ENCODE results near the gene CHPF. TPM values are rescaled to one million over a fixed set of nuclear protein-coding genes. Genes with fewer than 3 reads are reported as not detected.

CHPF gene
- total RNA-seq, 1 experiment from 2014 or later, result 13.8 TPM

DNA sequence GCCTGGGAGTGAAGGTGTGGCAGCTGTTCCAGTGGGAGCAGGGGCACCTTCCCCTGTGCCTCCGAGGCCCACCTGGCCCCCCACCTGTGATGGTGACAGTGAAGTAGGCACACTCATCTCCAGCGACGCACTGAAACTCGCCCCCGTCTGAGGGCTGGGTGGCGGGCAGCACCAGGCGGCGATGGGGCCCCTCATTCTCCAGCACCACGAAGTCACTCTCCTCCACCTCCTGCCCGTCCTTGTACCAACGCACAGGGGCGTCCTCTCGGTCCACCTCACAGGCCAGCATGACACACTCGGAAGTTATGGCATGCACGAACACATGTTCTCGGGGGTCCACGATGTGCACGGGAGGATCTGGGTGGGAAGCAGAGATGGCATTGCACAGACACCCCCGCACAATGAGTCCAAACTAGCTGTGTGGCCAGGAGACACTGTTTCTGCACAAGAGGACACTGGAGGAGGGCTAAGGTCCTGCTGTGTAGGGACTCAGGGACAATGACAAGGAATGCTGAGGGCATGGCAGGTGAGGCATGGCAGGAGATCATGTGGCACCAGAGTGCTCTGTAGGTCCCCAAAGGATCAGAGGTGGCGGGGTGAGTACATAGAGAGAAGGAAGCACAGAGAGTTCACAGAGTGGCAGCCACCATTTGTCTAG lies 19.8 kb upstream of the CHPF start:
- Histone ChIP-seq H3K36me3 (ENCODE audit: insufficient read depth, low read length, poor library complexity, severe bottlenecking) (no peaks in the 10 kb centered on the region), H3K4me1 (ENCODE audit: insufficient read depth, low read length, poor library complexity, severe bottlenecking) (no peaks in the 10 kb centered on the region), H3K27ac (ENCODE audit: low read depth, low read length, poor library complexity, severe bottlenecking) (no peak overlapping the region), H3K27me3 (replicated peaks; ENCODE audit: insufficient read depth, low read depth, low read length, poor library complexity) (no peaks in the 10 kb centered on the region), H3K9me3 (ENCODE audit: low read depth, low read length, poor library complexity, severe bottlenecking) (no peaks in the 10 kb centered on the region), H3K4me3 (ENCODE audit: low read depth, low read length, poor library complexity, severe bottlenecking) (no peak overlapping the region)
- DNase-seq (ENCODE audit: low spot score), result no peak
- TF ChIP-seq, protein P1, sequence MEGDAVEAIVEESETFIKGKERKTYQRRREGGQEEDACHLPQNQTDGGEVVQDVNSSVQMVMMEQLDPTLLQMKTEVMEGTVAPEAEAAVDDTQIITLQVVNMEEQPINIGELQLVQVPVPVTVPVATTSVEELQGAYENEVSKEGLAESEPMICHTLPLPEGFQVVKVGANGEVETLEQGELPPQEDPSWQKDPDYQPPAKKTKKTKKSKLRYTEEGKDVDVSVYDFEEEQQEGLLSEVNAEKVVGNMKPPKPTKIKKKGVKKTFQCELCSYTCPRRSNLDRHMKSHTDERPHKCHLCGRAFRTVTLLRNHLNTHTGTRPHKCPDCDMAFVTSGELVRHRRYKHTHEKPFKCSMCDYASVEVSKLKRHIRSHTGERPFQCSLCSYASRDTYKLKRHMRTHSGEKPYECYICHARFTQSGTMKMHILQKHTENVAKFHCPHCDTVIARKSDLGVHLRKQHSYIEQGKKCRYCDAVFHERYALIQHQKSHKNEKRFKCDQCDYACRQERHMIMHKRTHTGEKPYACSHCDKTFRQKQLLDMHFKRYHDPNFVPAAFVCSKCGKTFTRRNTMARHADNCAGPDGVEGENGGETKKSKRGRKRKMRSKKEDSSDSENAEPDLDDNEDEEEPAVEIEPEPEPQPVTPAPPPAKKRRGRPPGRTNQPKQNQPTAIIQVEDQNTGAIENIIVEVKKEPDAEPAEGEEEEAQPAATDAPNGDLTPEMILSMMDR (conservative IDR thresholded peaks at IDR 0.05; ENCODE audit: low read depth, low read length), result no peak
- ChIA-PET CTCF (interaction anchor here (0.6 kb wide), 2 partner anchors 8 to 28 kb away, joined by 5 to 9 read pairs; partner anchors contain the start of gene OBSL1), POLR2A (ENCODE audit: low non-redundant PET) (no interaction called here)
- intact Hi-C loops (cut with micrococcal nuclease; ENCODE audit: unreplicated experiment), result no loop called here
- BruUV-seq (replicated peaks), result no TSS peak

DNA sequence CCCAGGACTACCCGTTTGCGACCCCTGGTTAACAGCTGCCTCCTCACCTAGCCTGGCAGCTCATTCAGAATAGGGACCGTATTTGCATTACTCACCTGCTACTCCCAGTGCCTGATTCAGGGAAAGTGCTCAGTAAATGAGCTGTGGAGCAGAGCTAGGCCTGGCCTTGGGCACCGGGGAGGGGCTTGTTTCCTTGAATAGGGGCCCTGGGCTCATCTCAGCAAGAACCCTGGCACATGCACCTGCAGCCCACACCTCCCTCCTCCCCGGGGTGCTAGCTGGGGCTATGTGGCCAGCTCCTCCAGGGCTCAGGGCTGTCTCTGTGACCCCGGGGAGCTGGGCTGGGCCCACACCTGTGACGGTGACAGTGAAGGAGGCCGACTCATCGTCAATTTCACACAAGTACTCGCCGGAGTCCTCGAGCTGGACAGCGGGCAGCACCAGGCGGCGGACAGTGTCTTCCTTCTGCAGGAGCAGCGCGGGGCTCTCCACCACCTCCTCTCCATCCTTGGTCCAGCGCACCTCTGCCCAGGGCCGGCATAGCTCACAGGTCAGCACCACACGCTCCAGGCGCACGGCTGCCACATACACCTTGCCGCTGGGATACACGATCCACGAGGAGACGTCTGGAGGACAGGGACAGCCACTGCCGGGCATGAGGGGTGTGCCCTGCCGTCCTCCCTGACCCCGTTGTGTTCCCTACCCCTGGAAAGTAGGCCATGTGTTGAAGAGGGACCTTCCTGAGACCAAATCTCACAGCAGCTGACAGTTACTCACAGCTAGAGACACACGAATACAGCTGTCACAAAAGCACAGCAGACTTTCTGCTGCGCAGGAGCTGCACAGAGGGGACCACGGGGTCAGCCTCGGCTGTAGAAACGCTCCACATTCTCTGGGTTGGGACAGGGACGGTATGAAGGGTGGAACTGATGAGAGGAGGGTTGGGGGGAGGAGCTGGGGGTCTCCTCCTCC lies 18.7 kb upstream of the CHPF start:
- Histone ChIP-seq H3K27ac (ENCODE audit: low read depth, low read length, poor library complexity, severe bottlenecking) (no peak overlapping the region), H3K27me3 (replicated peaks; ENCODE audit: insufficient read depth, low read depth, low read length, poor library complexity) (no peaks in the 10 kb centered on the region), H3K4me3 (ENCODE audit: low read depth, low read length, poor library complexity, severe bottlenecking) (no peak overlapping the region), H3K4me1 (ENCODE audit: insufficient read depth, low read length, poor library complexity, severe bottlenecking) (no peaks in the 10 kb centered on the region), H3K9me3 (ENCODE audit: low read depth, low read length, poor library complexity, severe bottlenecking) (no peaks in the 10 kb centered on the region), H3K36me3 (ENCODE audit: insufficient read depth, low read length, poor library complexity, severe bottlenecking) (no peaks in the 10 kb centered on the region)
- intact Hi-C loops (cut with micrococcal nuclease; ENCODE audit: unreplicated experiment), result no loop called here
- ChIA-PET POLR2A (ENCODE audit: low non-redundant PET) (no interaction called here), CTCF (interaction anchor here (0.6 kb wide), 2 partner anchors 9 to 1391 kb away, joined by 5 read pairs; partner anchors contain the start of gene OBSL1)
- TF ChIP-seq, protein P1 (conservative IDR thresholded peaks at IDR 0.05; ENCODE audit: low read depth, low read length), result no peak
- no peak for TF ChIP-seq EZH2 (IDR thresholded peaks at IDR 0.05; ENCODE audit: borderline replicate concordance, low read depth, low read length, poor library complexity, severe bottlenecking)
- BruUV-seq (replicated peaks), result TSS peak; percentile 30
- no peak for DNase-seq (ENCODE audit: low spot score)

GRCh38 chr2:219561179-219562048 lies 17.8 kb upstream of the CHPF start:
- no peak for DNase-seq (ENCODE audit: low spot score)
- POLR2A ChIA-PET (ENCODE audit: low non-redundant PET), result no interaction called here
- Histone ChIP-seq H3K4me3 (ENCODE audit: low read depth, low read length, poor library complexity, severe bottlenecking) (no peak overlapping the region), H3K36me3 (ENCODE audit: insufficient read depth, low read length, poor library complexity, severe bottlenecking) (no peaks in the 10 kb centered on the region), H3K9me3 (ENCODE audit: low read depth, low read length, poor library complexity, severe bottlenecking) (no peaks in the 10 kb centered on the region), H3K4me1 (ENCODE audit: insufficient read depth, low read length, poor library complexity, severe bottlenecking) (no peaks in the 10 kb centered on the region), H3K27ac (ENCODE audit: low read depth, low read length, poor library complexity, severe bottlenecking) (no peak overlapping the region), H3K27me3 (replicated peaks; ENCODE audit: insufficient read depth, low read depth, low read length, poor library complexity) (no peaks in the 10 kb centered on the region)
- CTCF ChIA-PET, result interaction anchor here (0.5 to 1.2 kb wide), 2 partner anchors 10 to 63 kb away, joined by 3 to 6 read pairs; partner anchors contain the start of gene GMPPA
- TF ChIP-seq EZH2 (IDR thresholded peaks at IDR 0.05; ENCODE audit: borderline replicate concordance, low read depth, low read length, poor library complexity, severe bottlenecking), result no peak
- TF ChIP-seq, protein P1 (conservative IDR thresholded peaks at IDR 0.05; ENCODE audit: low read depth, low read length), result no peak
- no TSS peak for BruUV-seq (replicated peaks)
- intact Hi-C loops (cut with micrococcal nuclease; ENCODE audit: unreplicated experiment), result no loop called here

Data from A673 (cell line).